Astrocyte of the cerebellum (primary cell): ENCODE measurements around the gene TRAPPC10.

Experiments
- DNase-seq: peaks from one replicate; pipeline ENCODE4 v3.0.0-alpha.2; 2011; ENCODE audit warnings: low read depth
- H3K4me3 ChIP-seq: 2 replicates; pipeline ENCODE4 v1.5.1; 2011; ENCODE audit warnings: mild to moderate bottlenecking, low read depth, low read length, moderate library complexity
- CTCF ChIP-seq: IDR thresholded peaks from 2 replicates; pipeline ENCODE4 v1.5.1; 2012; ENCODE audit warnings: low read length, low read depth, moderate library complexity, mild to moderate bottlenecking; ENCODE audit errors: missing control alignments
- in situ Hi-C: cut with HindIII; loops from 2 replicates; pipeline ENCODE4 v1.10.0; 2017; ENCODE audit warnings: low sequenced_read_pairs

The TRAPPC10 gene

DNA sequence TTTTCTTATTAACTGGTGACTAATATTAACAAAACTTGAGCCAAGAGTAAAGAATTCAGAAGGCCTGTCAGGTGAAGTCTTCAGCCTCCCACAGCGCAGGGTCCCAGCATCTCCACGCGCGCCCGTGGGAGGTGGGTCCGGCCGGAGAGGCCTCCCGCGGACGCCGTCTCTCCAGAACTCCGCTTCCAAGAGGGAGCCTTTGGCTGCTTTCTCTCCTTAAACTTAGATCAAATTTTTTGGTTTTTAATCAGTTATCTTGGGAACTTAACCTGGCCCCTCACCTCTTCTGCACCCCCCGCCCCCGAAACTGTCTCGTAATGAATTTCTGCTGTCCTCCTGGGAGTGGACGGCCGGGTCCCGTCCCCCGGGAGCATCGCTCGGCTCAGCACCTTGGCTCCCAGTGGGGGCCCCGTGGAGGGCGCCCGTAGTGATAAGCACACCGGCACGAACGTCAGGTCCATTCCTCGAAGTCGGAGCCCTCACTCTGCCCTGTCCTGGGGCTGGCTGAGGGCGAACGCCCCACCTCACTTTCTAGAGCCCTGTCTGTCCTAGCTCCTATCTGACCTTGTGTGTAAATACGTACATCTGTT, 29.5 kb upstream of the TRAPPC10 start:
- DNase-seq = no peak
- TF ChIP-seq CTCF = no peak
- H3K4me3 ChIP-seq = no peak overlapping the region
- in situ Hi-C loops = no loop called here

- in situ Hi-C loops = no loop called here
- DNase-seq = no peak
- no peak for TF ChIP-seq CTCF
- no peak overlapping the region for H3K4me3 ChIP-seq
Measured at GRCh38 chr21:43983390-43983789, 28.7 kb upstream of the TRAPPC10 start.

DNA sequence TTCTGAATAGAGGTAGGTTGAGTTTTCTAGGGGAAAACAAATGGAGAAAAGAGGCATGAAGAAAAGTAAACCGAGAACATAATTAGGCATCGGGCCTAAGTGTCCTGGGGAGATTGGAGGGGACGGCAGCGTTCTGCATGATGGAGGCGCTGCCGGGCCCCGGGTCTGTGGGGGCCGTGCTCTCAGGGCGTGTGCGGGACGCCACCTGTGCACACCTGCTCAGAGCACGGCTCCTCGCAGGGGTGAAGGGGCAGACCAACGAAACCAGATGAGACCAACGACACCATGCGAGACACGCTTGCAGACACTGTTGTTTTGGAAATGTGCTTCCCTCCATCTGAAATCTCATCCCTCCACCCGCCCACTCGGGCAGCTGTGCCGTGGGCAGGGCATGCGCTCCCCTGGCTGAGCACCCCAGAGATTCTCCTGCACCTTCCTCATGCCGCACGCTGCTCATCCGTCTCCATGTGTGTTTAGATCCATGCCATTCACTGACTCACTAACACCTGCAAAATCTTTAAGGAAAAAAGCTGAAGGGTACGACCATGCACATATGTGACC, 28.2 kb upstream of the TRAPPC10 start:
- no peak for DNase-seq
- no peak overlapping the region for H3K4me3 ChIP-seq
- in situ Hi-C loops = no loop called here
- TF ChIP-seq CTCF = no peak

DNA sequence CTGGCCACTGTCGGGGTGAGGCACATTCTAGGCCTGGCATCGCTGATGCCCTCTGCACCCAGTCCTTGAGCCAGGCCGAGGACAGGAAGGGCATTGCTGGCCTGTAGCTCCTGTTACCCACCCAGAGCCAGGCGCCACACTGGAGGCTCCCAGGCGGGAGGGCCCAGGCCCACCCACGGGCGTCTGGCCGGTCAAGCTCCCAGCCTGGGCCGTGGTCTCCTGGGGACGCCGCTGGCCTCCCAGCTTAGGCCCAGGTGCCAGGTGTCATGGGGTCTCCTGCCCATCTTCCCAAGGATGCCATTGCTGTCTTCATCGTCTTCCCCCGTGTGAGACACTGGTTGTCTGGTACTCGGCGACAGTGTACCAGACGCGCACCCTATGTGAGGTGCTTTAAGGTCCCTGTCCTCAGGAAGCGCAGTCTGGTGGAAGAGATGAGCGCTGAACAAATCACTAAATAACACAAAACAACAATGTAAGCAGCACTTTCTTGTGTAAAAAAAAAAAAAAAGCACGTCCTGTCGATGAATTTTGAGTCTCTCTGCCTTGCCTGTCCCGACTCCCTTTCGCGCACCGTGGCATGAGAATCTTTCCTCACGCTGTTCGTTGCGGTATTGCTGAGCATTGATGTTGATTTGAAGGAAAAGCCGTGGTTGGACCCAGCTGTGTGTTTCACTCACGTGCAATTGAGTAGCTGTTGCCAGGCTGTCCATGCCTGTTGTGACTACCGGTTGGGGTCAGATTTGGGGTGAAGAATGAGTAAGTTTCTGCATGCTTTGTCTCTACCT, 27.0 kb upstream of the TRAPPC10 start:
- in situ Hi-C loops = no loop called here
- peak; percentile 8 for DNase-seq
- H3K4me3 ChIP-seq = no peak overlapping the region
- TF ChIP-seq CTCF = no peak

DNA sequence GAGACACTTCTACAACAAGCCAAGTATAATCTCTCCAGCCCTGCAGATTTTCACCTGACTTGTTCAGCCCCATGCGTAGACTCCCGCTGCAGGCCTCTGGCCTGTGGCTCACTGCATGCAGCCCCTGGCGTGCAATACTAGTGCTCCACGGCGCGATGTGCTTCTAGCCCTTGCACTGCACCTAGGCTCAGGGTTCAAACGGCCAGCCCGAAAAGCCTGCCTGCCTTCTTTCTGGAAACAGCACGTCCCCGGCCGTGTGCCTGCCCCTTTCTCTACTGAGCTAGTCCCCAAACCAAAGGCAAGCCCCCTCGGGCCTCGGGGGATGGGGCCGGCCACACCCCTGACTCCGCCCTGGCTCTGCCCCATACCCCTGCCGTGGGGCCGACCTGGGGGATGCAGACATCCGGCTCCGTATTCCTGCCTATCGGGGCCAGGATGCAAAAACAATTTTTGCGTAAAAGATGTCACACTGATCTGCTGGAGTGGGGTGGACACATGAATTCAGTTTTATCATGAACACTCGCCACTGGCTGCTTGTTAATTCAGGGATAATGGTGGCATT, 26.3 kb upstream of the TRAPPC10 start:
- no peak overlapping the region for H3K4me3 ChIP-seq
- in situ Hi-C loops = no loop called here
- DNase-seq = no peak
- no peak for TF ChIP-seq CTCF

- H3K4me3 ChIP-seq = no peak overlapping the region
- no peak for DNase-seq
- in situ Hi-C loops = no loop called here
- TF ChIP-seq CTCF = no peak
Measured at GRCh38 chr21:43986544-43987451, 25.3 kb upstream of the TRAPPC10 start.
